Glutamatergic neuron (in vitro differentiated cells): Measurements from ENCODE around the gene RNF182. TPM values are rescaled to one million over a fixed set of nuclear protein-coding genes. Genes with fewer than 3 reads are reported as not detected.

Experiments used
- DNase-seq: peaks from one replicate; pipeline ENCODE4 v3.0.0; 2022
- H3K27ac Mint-ChIP-seq: one replicate; pipeline ENCODE4 v1.8.0; 2020; ENCODE audit warnings: mild to moderate bottlenecking, mixed read lengths, inconsistent platforms; ENCODE audit not compliant: unreplicated experiment
- H3K27me3 Mint-ChIP-seq: one replicate; pipeline ENCODE4 v1.8.0; 2020; ENCODE audit warnings: mild to moderate bottlenecking, moderate library complexity, mixed read lengths, inconsistent platforms; ENCODE audit not compliant: unreplicated experiment
- H3K36me3 Mint-ChIP-seq: one replicate; pipeline ENCODE4 v1.8.0; 2020; ENCODE audit warnings: mild to moderate bottlenecking, mixed read lengths, inconsistent platforms; ENCODE audit not compliant: unreplicated experiment
- H3K4me1 Mint-ChIP-seq: one replicate; pipeline ENCODE4 v1.8.0; 2020; ENCODE audit warnings: mild to moderate bottlenecking, low read depth, mixed read lengths, inconsistent platforms; ENCODE audit not compliant: unreplicated experiment
- H3K4me3 Mint-ChIP-seq: one replicate; pipeline ENCODE4 v1.8.0; 2020; ENCODE audit warnings: mild to moderate bottlenecking, mixed read lengths, inconsistent platforms; ENCODE audit not compliant: unreplicated experiment
- H3K9me3 Mint-ChIP-seq: one replicate; pipeline ENCODE4 v1.8.0; 2020; ENCODE audit warnings: mild to moderate bottlenecking, moderate library complexity, mixed read lengths, inconsistent platforms; ENCODE audit not compliant: unreplicated experiment
- CTCF ChIP-seq: fragments of 200-600 bp; sonication (generic); IDR thresholded peaks from one replicate; pipeline ENCODE4 v1.5.0; 2021; ENCODE audit not compliant: partially characterized antibody, unreplicated experiment
- total RNA-seq: library from RNA; stranded (reverse); fragmentation: NEBNext Ultra II Directional; extraction: Animal tissue kit (Norgen Biotek cat#: 25700); gene quantifications from one replicate; pipeline ENCODE4 v1.2.1, GENCODE V29; 2021; ENCODE audit not compliant: unreplicated experiment

RNF182 gene
- total RNA-seq, 1 donor from 2014 or later = 1.8 TPM

DNA sequence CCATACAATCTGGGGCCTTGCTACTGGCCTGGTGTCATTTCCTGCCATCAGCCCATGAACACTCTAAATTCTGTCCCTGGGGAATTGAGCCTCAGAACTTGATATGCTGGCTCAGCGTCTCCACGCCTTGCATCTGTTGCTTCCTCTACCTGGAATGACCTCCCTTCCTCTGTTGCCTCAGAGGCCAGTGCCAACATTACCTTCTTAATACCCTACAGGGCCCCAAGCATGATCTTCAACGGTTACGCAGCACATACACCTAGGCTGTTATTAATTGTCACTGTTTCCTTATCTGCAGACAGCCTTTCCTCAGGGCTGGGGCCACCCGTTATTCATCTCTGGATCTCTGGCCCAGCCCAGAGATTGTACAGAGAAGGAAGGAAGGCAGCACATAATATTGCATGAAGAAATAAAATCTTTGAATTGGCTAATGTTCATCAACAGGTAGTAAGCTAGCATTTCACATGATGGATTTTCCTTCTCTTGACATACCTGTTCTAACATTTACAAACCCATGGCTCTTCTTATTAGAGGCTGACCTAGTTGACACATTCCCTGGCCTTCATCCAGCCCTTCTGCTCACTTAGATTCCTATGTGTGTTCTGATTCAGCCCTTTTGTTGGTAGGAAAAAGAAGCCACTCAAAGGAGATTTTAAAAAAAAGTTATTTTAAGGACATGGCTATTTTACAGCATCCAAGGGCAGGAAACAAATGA is 8.4 kb upstream of the RNF182 start:
- Mint-ChIP-seq H3K27ac (no peak overlapping the region), H3K9me3 (no peaks in the 10 kb centered on the region), H3K4me3 (no peak overlapping the region), H3K36me3 (no peaks in the 10 kb centered on the region), H3K27me3 (no peaks in the 10 kb centered on the region), H3K4me1 (peaks cover 3% of the 10 kb centered on the region)
- no peak for TF ChIP-seq CTCF
- DNase-seq = no peak

GRCh38 chr6:13917141-13917540 is 7.6 kb upstream of the RNF182 start:
- TF ChIP-seq CTCF = no peak
- DNase-seq = no peak
- no peaks in the 10 kb centered on the region for H3K27me3 Mint-ChIP-seq
- no peaks in the 10 kb centered on the region for H3K36me3 Mint-ChIP-seq
- no peaks in the 10 kb centered on the region for H3K9me3 Mint-ChIP-seq
- peaks cover 3% of the 10 kb centered on the region for H3K4me1 Mint-ChIP-seq
- H3K27ac Mint-ChIP-seq = no peak overlapping the region
- H3K4me3 Mint-ChIP-seq = no peak overlapping the region

GRCh38 chr6:13918686-13919250 is 6.0 kb upstream of the RNF182 start:
- H3K27me3 Mint-ChIP-seq = no peaks in the 10 kb centered on the region
- DNase-seq = no peak
- no peak for TF ChIP-seq CTCF
- H3K4me1 Mint-ChIP-seq = peaks cover 3% of the 10 kb centered on the region
- H3K36me3 Mint-ChIP-seq = no peaks in the 10 kb centered on the region
- no peak overlapping the region for H3K27ac Mint-ChIP-seq
- no peak overlapping the region for H3K4me3 Mint-ChIP-seq
- H3K9me3 Mint-ChIP-seq = no peaks in the 10 kb centered on the region

GRCh38 chr6:13919861-13920260 is 4.9 kb upstream of the RNF182 start:
- no peak for TF ChIP-seq CTCF
- Mint-ChIP-seq H3K36me3 (no peaks in the 10 kb centered on the region), H3K27ac (no peak overlapping the region), H3K9me3 (peaks cover 2% of the 10 kb centered on the region), H3K4me1 (peaks cover 3% of the 10 kb centered on the region), H3K4me3 (no peak overlapping the region), H3K27me3 (peaks cover 3% of the 10 kb centered on the region)
- DNase-seq = no peak

GRCh38 chr6:13920552-13920951 is 4.2 kb upstream of the RNF182 start:
- H3K4me1 Mint-ChIP-seq = peaks cover 3% of the 10 kb centered on the region
- H3K36me3 Mint-ChIP-seq = no peaks in the 10 kb centered on the region
- DNase-seq = no peak
- peaks cover 7% of the 10 kb centered on the region for H3K27me3 Mint-ChIP-seq
- H3K9me3 Mint-ChIP-seq = peaks cover 5% of the 10 kb centered on the region
- H3K4me3 Mint-ChIP-seq = no peak overlapping the region
- H3K27ac Mint-ChIP-seq = no peak overlapping the region
- no peak for TF ChIP-seq CTCF
